GM18526 (cell line): ENCODE results near the gene LINGO1.

Source experiments
- POLR2A ChIP-seq: IDR thresholded peaks from 3 replicates; pipeline ENCODE4 v1.6.1; 2011; ENCODE audit not compliant: insufficient read length; ENCODE audit errors: extremely low read depth

The LINGO1 gene

GRCh38 chr15:77630056-77630455 is 2.7 kb downstream of the LINGO1 start:
- TF ChIP-seq POLR2A = no peak

- no peak for TF ChIP-seq POLR2A
Observed at GRCh38 chr15:77629070-77630030, 3.4 kb downstream of the LINGO1 start.

DNA sequence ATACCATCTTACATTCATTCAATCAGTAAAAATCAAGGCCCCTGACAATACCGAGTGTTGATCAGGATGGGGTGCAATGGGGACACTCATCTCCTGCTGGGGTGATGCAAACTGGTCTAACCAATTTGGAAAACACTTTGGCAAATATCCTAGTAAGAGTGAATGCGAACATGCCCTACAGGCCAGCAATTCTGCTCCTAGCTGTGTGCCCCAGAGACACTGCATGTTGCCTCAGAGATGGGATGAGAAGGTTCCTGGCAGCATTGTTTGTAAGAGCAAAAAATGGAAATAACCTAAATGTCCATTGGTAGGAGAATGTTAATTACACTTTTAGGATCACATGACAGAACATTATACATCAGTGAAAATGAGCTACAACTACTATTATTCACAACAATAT is 4.7 kb downstream of the LINGO1 start:
- no peak for TF ChIP-seq POLR2A

DNA sequence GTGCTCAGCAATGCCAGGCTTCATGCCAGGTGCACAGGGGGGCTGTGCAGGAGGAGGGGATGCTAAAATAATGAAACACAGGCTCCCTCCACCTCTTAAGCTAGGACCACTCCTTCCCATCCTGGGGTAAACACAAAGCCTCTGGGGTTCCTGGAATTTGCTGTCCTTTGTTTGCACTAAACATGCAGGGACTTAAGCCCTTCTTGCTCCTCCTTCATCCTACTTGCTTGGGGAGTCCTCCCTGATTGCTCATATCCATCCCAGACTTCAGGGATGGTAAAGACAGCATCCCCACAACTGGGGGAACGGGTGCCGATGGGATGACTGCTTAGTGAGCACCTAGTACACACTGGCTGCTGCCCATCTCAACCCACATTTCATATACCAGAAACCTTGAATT is 5.1 kb downstream of the LINGO1 start:
- no peak for TF ChIP-seq POLR2A

- TF ChIP-seq POLR2A = no peak
Observed at GRCh38 chr15:77627067-77627466, 5.6 kb downstream of the LINGO1 start.

GRCh38 chr15:77626002-77626401 is 6.7 kb downstream of the LINGO1 start:
- no peak for TF ChIP-seq POLR2A

DNA sequence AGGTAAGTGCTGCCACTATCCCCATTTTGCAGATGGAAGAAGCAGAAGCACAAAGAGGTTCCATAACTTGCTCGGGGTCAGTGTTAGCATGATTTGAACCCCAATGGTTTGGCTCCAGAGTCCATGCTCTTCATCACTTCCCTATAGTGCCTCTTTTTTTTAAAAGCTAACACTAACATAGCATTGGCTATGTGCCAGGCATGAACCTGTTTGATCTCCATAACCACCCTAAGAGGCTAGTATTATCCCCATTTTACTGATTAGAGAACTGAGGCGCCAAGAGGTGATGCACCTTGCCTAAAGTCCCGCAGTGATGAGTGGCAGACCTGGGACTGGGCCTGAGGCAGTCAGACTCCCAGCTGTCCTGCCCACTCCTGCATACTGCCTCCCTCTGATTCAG is 7.3 kb downstream of the LINGO1 start:
- no peak for TF ChIP-seq POLR2A

DNA sequence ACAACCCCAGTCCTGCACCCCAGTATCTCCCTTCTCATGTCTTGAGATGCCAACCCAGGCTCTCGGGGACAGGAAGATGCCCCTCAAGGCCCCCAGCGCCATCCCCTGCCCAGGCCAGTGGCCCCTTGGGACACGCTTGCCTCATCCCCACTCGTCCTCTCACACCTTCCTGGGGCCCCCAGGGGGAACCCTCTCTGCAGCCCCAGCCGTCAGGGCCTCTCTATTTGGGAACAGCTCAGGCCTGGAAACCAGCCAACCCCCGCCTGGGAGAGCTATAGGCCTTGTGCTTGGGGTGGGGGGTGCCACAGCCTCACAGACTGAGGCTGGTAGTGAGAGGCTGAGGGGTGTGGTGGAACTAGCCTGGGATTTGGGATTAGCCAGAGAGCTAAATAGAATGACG is 7.8 kb downstream of the LINGO1 start:
- no peak for TF ChIP-seq POLR2A

GRCh38 chr15:77623755-77624524 is 8.8 kb downstream of the LINGO1 start:
- TF ChIP-seq POLR2A = no peak

DNA sequence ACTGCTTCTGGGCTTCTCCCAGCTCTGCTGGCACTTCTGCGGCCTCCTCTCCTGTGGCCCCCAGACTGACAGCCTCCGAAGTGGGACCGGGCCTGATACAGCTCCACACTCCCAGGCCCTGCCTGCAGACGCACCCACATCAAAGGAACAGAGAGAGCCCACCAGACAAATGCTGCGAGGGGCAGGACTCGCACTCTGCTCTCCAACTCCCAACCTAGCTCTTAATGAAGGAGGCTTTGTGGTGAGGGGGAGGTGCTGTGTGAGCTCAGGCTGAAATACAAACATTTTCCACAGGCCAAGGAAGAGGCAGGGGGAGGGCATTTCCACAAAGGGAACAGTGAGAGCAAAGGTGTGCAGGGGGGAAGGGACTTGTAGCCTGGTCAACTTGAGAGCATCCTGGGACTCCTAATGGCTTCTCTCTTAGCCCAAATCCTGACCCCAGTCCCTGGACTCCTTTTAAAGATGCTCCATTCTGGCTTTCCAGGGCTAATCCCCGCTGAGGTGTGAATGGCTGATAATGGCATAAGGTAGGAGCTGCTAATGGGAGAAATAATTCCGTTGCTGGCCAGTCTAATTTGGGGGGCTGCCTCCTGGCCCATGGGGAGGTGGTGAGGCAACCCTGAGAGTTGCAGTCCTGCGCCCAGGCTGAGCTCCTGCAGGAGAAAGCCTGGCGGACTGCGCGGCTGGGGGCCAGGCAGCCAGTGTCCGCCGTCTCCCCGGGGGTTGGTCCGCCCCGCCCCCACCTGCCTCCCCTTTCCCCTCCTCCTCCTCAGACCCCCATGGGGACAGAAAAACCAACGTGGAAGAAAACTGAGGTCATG is 9.6 kb downstream of the LINGO1 start:
- no peak for TF ChIP-seq POLR2A

DNA sequence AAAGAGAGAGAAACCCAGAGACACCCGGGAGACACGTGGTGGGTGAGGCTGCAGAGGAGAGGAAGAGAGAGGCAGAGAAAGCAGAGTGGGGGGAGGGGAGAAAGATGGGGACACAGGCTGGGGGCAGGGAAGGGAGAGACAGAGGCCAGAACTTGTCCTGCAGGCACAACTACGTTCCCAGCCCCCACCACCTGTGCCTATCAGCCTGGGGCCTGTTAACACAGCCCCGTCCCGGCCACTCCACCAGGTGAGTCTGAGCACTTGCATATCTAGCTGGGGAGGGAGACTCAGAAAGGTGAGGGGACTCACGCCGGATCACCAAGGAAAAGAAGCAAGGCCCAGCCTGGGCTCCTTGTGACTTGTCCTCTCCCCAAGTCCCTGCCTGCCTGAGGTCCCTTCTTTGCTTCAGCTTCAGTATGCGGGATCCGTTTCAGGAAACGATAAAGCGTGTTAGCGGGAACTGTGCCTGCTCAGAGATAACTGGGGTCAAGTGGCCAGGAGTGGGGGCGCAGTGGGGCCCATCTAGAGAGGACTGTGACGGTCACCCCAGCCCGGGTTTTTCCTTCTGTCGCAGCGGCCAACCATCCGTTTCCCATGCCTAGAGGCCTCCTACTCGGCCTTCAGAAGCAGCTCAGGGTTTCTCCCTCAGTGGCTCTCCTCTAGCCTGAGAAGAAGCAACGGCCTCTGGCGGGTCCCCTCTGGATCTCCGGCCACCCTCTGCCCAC is 10.3 kb downstream of the LINGO1 start:
- no peak for TF ChIP-seq POLR2A

DNA sequence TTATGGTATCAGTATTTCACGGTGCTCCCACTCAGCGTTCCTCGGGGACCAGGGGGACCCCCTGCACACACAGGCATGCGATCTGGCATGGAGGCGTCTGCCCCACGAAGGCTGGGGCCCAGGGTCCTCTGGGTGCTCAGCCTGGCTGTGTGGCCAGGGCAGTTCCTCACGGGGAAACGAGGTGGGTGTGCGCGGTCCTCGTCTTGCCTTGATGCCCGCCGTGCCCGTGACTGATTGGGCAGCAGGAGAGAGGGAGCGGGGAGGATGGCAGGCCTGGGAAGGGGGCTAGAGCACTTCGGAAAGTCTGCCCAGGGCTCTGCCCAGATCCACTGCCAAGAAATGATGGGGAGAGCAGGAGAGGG is 10.9 kb downstream of the LINGO1 start:
- no peak for TF ChIP-seq POLR2A

DNA sequence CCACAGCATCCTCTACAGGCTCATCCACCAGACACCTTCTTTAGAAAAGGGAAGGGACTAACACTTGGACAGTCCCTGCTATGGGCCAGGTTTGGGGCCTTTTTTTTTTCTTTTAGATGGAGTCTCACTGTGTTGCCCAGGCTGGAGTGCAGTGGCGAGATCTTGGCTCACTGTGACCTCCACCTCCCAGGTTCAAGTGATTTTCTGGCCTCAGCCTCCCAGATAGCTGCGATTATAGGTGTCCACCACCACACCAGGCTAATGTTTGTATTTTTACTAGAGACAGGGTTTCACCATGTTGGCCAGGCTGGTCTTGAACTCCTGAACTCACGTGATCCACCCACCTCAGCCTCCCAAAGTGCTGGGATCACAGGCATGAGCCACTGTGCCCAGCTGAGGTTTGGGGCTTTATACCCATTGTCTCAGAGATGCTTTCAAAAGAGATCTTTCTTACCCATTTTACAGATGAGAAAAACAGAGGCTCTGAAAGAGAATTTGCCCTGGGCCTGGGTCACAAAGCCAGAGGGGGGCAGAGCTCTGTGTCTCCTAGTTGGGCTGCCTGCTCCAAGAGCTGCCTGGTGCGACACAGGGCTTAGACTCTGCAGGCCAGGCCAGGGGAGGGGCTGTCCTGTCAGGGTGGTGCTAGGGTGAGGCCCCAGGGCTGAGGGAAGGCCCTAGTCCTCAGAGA is 11.6 kb downstream of the LINGO1 start:
- no peak for TF ChIP-seq POLR2A

GRCh38 chr15:77620297-77620696 is 12.4 kb downstream of the LINGO1 start:
- no peak for TF ChIP-seq POLR2A

DNA sequence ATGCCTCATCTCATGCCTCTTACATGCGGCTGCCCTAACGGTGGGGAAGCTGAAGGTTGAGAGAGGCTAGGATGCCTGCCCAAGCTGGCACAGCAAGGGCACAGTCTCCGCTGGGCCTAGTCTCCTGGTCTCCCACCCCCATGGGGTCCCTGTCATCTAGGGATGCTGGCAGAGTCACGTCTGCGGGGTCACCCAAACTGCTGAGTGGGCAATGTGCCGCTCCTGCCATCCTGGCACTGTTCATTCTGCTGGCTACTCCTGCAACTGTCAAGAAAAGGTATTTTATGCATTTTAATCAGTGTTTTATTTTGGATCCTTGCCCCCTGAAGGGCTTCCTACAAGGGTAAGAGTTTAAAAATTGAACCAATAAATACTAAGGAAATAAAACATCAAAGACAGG is 12.8 kb downstream of the LINGO1 start:
- TF ChIP-seq POLR2A = no peak
